Fibroblast of the aortic adventitia (primary cell): Measurements from ENCODE around the gene APOA1. TPM values are rescaled to one million over a fixed set of nuclear protein-coding genes. Genes with fewer than 3 reads are reported as not detected.
A peak's percentile ranks its signal among the peaks of the same experiment; 100 is the strongest.

ENCODE experiments used
- DNase-seq: peaks from one replicate; pipeline ENCODE4 v3.0.0-alpha.2; 2010; ENCODE audit warnings: low read depth
- H3K4me3 ChIP-seq: 2 replicates; pipeline ENCODE4 v1.5.1; 2011; ENCODE audit warnings: low read depth, mild to moderate bottlenecking, control low read depth, low read length, moderate library complexity
- CTCF ChIP-seq: IDR thresholded peaks from 2 replicates; pipeline ENCODE4 v1.5.1; 2011; ENCODE audit warnings: mild to moderate bottlenecking, low read length, control low read depth, inconsistent platforms; ENCODE audit not compliant: insufficient read depth
- total RNA-seq: library from RNA; depleted of rRNA; stranded (reverse); fragments of >200 nt; gene quantifications from 2 replicates; pipeline ENCODE4 v1.2.3, GENCODE V29; 2012; ENCODE audit warnings: low replicate concordance

Gene APOA1
- total RNA-seq, 1 donor, result 0.72 TPM

- DNase-seq, result no peak
- H3K4me3 ChIP-seq, result no peak overlapping the region
- TF ChIP-seq CTCF, result no peak
Observed at GRCh38 chr11:116814502-116814901, 22.9 kb downstream of the APOA1 start.

GRCh38 chr11:116813781-116814471 lies 23.5 kb downstream of the APOA1 start:
- DNase-seq, result no peak

GRCh38 chr11:116813170-116813569 lies 24.3 kb downstream of the APOA1 start:
- no peak overlapping the region for H3K4me3 ChIP-seq
- TF ChIP-seq CTCF, result no peak
- DNase-seq, result no peak

More at GRCh38 chr11:116813781-116814471, 23.5 kb downstream of the APOA1 start:
- no peak overlapping the region for H3K4me3 ChIP-seq
- no peak for TF ChIP-seq CTCF

- DNase-seq, result no peak
- no peak for TF ChIP-seq CTCF
Observed at GRCh38 chr11:116812109-116812508, 25.3 kb downstream of the APOA1 start.

GRCh38 chr11:116811194-116811593 lies 26.2 kb downstream of the APOA1 start:
- no peak for DNase-seq
- no peak overlapping the region for H3K4me3 ChIP-seq
- TF ChIP-seq CTCF, result no peak

More at GRCh38 chr11:116812109-116812508, 25.3 kb downstream of the APOA1 start:
- H3K4me3 ChIP-seq, result no peak overlapping the region

GRCh38 chr11:116808262-116809175 lies 28.9 kb downstream of the APOA1 start:
- DNase-seq, result peak; percentile 73
- no peak overlapping the region for H3K4me3 ChIP-seq
- TF ChIP-seq CTCF, result no peak
